HepG2 (cell line): ENCODE data around the gene KDM2B. TPM values are rescaled to one million over a fixed set of nuclear protein-coding genes. Genes with fewer than 3 reads are reported as not detected.

Experiments used
- ATRX ChIP-seq: sonication (generic); formaldehyde crosslinking; IDR thresholded peaks from 2 replicates; pipeline ENCODE4 v1.4.0; 2020; ENCODE audit warnings: missing genetic modification reagents, borderline replicate concordance
- CREBL2 ChIP-seq: sonication (generic); formaldehyde crosslinking; IDR thresholded peaks from 2 replicates; pipeline ENCODE4 v1.8.1; 2023; ENCODE audit warnings: missing genetic modification reagents, mild to moderate bottlenecking, borderline replicate concordance
- GZF1 ChIP-seq: sonication (generic); formaldehyde crosslinking; IDR thresholded peaks from 2 replicates; pipeline ENCODE4 v1.5.1; 2020; ENCODE audit warnings: mild to moderate bottlenecking, missing genetic modification reagents
- HNF1B ChIP-seq: sonication (generic); formaldehyde crosslinking; IDR thresholded peaks from 2 replicates; pipeline ENCODE4 v1.5.1; 2020; ENCODE audit warnings: mild to moderate bottlenecking, moderate library complexity, missing genetic modification reagents
- HOXA5 ChIP-seq: sonication (generic); formaldehyde crosslinking; IDR thresholded peaks from 2 replicates; pipeline ENCODE4 v1.4.0; 2020; ENCODE audit warnings: missing genetic modification reagents
- MBNL3 ChIP-seq: fragments of 250-450 bp; sonication (Bioruptor Pico); conservative IDR thresholded peaks from 2 replicates; pipeline ENCODE4 v1.8.0; 2022; ENCODE audit warnings: mild to moderate bottlenecking, inconsistent platforms
- PBX2 ChIP-seq: IDR thresholded peaks from 2 replicates; pipeline ENCODE4 v1.6.1; 2016; ENCODE audit warnings: control low read depth
- PCBP2 ChIP-seq: fragments of 200-400 bp; formaldehyde crosslinking; optimal IDR thresholded peaks from 2 replicates; pipeline ENCODE3; 2018; ENCODE audit warnings: low read length, low read depth; ENCODE audit not compliant: poor library complexity, severe bottlenecking
- REPIN1 ChIP-seq: sonication (generic); formaldehyde crosslinking; IDR thresholded peaks from 2 replicates; pipeline ENCODE4 v1.8.0; 2022; ENCODE audit warnings: missing genetic modification reagents, low read depth, mild to moderate bottlenecking, borderline replicate concordance
- RNF219 ChIP-seq: sonication (generic); formaldehyde crosslinking; IDR thresholded peaks from 2 replicates; pipeline ENCODE4 v1.5.0; 2020; ENCODE audit warnings: mild to moderate bottlenecking, missing genetic modification reagents
- SATB2 ChIP-seq: sonication (generic); formaldehyde crosslinking; IDR thresholded peaks from 2 replicates; pipeline ENCODE4 v1.5.0; 2020; ENCODE audit warnings: missing genetic modification reagents
- SETDB1 ChIP-seq: sonication (generic); formaldehyde crosslinking; IDR thresholded peaks from 2 replicates; pipeline ENCODE4 v1.5.1; 2020; ENCODE audit warnings: missing genetic modification reagents, mild to moderate bottlenecking, borderline replicate concordance
- ZBTB8A ChIP-seq: sonication (generic); formaldehyde crosslinking; IDR thresholded peaks from 2 replicates; pipeline ENCODE4 v1.4.0; 2020; ENCODE audit warnings: mild to moderate bottlenecking, low read depth, missing genetic modification reagents, borderline replicate concordance
- ZNF260 ChIP-seq: sonication (generic); formaldehyde crosslinking; IDR thresholded peaks from 2 replicates; pipeline ENCODE4 v1.4.0; 2020; ENCODE audit warnings: missing genetic modification reagents, low read depth, mild to moderate bottlenecking, borderline replicate concordance
- ZNF329 ChIP-seq: sonication (generic); formaldehyde crosslinking; IDR thresholded peaks from 2 replicates; pipeline ENCODE4 v1.9.0; 2021; ENCODE audit warnings: low read depth, mild to moderate bottlenecking, missing genetic modification reagents
- ZNF850 ChIP-seq: sonication (generic); formaldehyde crosslinking; conservative IDR thresholded peaks from 2 replicates; pipeline ENCODE4 v1.9.0; 2021; ENCODE audit warnings: mild to moderate bottlenecking, missing genetic modification reagents
- ZSCAN29 ChIP-seq: sonication (generic); formaldehyde crosslinking; conservative IDR thresholded peaks from 2 replicates; pipeline ENCODE4 v1.4.0; 2020; ENCODE audit warnings: mild to moderate bottlenecking, missing genetic modification reagents
- polyA plus RNA-seq, 8 experiments: library from polyadenylated mRNA; depleted of rRNA in 3 of 8; stranded (reverse) in 7 of 8; unstranded in 1 of 8; fragments of >200 nt; fragmentation: Illumina TruSeq in 4 of 8; extraction: Trizol in 4 of 8; gene quantifications; 2 replicates each; pipeline versions ENCODE4 v1.2.1 to v1.2.3, GENCODE V29; 2011 to 2016; ENCODE audit warnings: low read depth in 4 of 8, missing spikeins in 1 of 8, mixed read lengths in 1 of 8; ENCODE audit not compliant: insufficient read depth in 1 of 8
- total RNA-seq, 5 experiments: library from RNA; depleted of rRNA; stranded (reverse); fragments of >200 nt; fragmentation: Illumina TruSeq; extraction: Trizol; gene quantifications; 2 replicates each; pipeline ENCODE4 v1.2.3, GENCODE V29; 2016; ENCODE audit warnings: low read depth in 1 of 5

Gene KDM2B
- total and polyA plus RNA-seq, 2 of the 13 experiments (the other 11 are each of a cell fraction or from before 2014, with no cell fraction given), result 17.5 to 26.1 TPM

GRCh38 chr12:121626087-121626852, 45.4 kb upstream of the KDM2B start, which contains the start of gene ORAI1 (continued):
- no peak for TF ChIP-seq CREBL2
- no peak for TF ChIP-seq ZBTB8A (CRISPR knock-in tag)
- no peak; the same call in 1 of the 2 replicates for TF ChIP-seq ZNF329 (CRISPR knock-in tag)
- TF ChIP-seq RNF219 (CRISPR knock-in tag), result no peak
- TF ChIP-seq HOXA5 (CRISPR knock-in tag), result 0 out of 2 replicates have a peak, but pooled peaks have one; percentile 58
- no peak for TF ChIP-seq MBNL3
- TF ChIP-seq PCBP2, result no peak
- 0 out of 2 replicates have a peak, but pooled peaks have one; percentile 36 for TF ChIP-seq HNF1B
- TF ChIP-seq PBX2 (CRISPR knock-in tag), result no peak
- TF ChIP-seq ATRX (CRISPR knock-in tag), result no peak
- no peak for TF ChIP-seq SATB2
- TF ChIP-seq ZNF850 (CRISPR knock-in tag), result no peak
- no peak for TF ChIP-seq GZF1 (CRISPR knock-in tag)
- no peak for TF ChIP-seq ZNF260 (CRISPR knock-in tag)
- no peak for TF ChIP-seq ZSCAN29
- peak; percentile 71 for TF ChIP-seq REPIN1 (CRISPR knock-in tag)
- TF ChIP-seq SETDB1 (CRISPR knock-in tag), result no peak
